SK-N-SH (cell line): ENCODE results near the gene SMIM1. TPM values are rescaled to one million over a fixed set of nuclear protein-coding genes. Genes with fewer than 3 reads are reported as not detected.

Source experiments
- CTCF ChIA-PET: fragments of 300-600, 350-600 bp; formaldehyde crosslinking; extraction: SDS; loops from one replicate; lab custom pipeline; 2021; lab: Yijun Ruan, JAX
- POLR2A ChIA-PET: fragments of 350-600 bp; sonication (Branson Sonifier 250); formaldehyde crosslinking; extraction: SDS; loops from one replicate; lab custom pipeline; 2020; ENCODE audit warnings: antibody characterized with exemption, inconsistent platforms; lab: Yijun Ruan, JAX
- DNase-seq: peaks from one replicate; pipeline ENCODE4 v3.0.0; 2012
- H2AFZ ChIP-seq: fragments of 200-600 bp; sonication (generic); 2 replicates; pipeline ENCODE4 v1.8.1; 2016; ENCODE audit warnings: antibody characterized with exemption, mild to moderate bottlenecking, low read depth
- H3F3A ChIP-seq: fragments of 200-600 bp; sonication (generic); replicated peaks from 2 replicates; pipeline ENCODE3; 2016; ENCODE audit warnings: antibody characterized with exemption, mild to moderate bottlenecking; ENCODE audit not compliant: insufficient read depth
- H3K27ac ChIP-seq, 2 experiments: fragments of 200-500 bp in 1 of 2; fragments of 200-600 bp in 1 of 2; sonication (Bioruptor generic) in 1 of 2; sonication (generic), shearing (Covaris generic) in 1 of 2; 2 replicates each; pipeline versions ENCODE4 v1.5.1 to v1.6.1; 2014 to 2016; ENCODE audit warnings: low read depth in 2 of 2, inconsistent platforms in 1 of 2, low read length in 1 of 2, mild to moderate bottlenecking in 1 of 2, mixed read lengths in 1 of 2
- H3K27me3 ChIP-seq: fragments of 200-600 bp; sonication (generic), shearing (Covaris generic); 2 replicates; pipeline ENCODE4 v1.6.1; 2016; ENCODE audit warnings: mixed run types; ENCODE audit not compliant: insufficient read depth
- H3K36me3 ChIP-seq, 2 experiments: fragments of 200-500 bp in 1 of 2; fragments of 200-600 bp in 1 of 2; sonication (Bioruptor generic) in 1 of 2; sonication (generic) in 1 of 2; replicated peaks in 1 of 2; 2 replicates each; pipeline versions ENCODE3 to v1.5.1; 2014 to 2016; ENCODE audit warnings: low read length in 1 of 2, mild to moderate bottlenecking in 1 of 2; ENCODE audit not compliant: insufficient read depth in 2 of 2, control insufficient read depth in 1 of 2
- H3K4me1 ChIP-seq, 2 experiments: fragments of 200-500 bp in 1 of 2; fragments of 200-600 bp in 1 of 2; sonication (Bioruptor generic) in 1 of 2; sonication (generic), shearing (Covaris generic) in 1 of 2; 2 replicates each; pipeline versions ENCODE4 v1.5.1 to v1.6.1; 2014 to 2016; ENCODE audit warnings: low read depth in 1 of 2, low read length in 1 of 2, mixed run types in 1 of 2; ENCODE audit not compliant: insufficient read depth in 2 of 2, control insufficient read depth in 1 of 2
- H3K4me2 ChIP-seq: fragments of 200-600 bp; sonication (generic), shearing (Covaris generic); 2 replicates; pipeline ENCODE4 v1.6.1; 2017; ENCODE audit warnings: mixed run types
- H3K4me3 ChIP-seq, 2 experiments: fragments of 200-500 bp in 1 of 2; fragments of 200-600 bp in 1 of 2; sonication (Bioruptor generic) in 1 of 2; sonication (generic), shearing (Covaris generic) in 1 of 2; 2 replicates each; pipeline versions ENCODE4 v1.5.1 to v1.8.1; 2014 to 2016; ENCODE audit warnings: low read depth in 2 of 2, inconsistent platforms in 1 of 2, low read length in 1 of 2, mild to moderate bottlenecking in 1 of 2, mixed read lengths in 1 of 2, moderate library complexity in 1 of 2
- H3K79me2 ChIP-seq: fragments of 200-600 bp; sonication (generic); 2 replicates; pipeline ENCODE4 v1.8.1; 2017; ENCODE audit warnings: mild to moderate bottlenecking; ENCODE audit not compliant: insufficient read depth
- H3K9ac ChIP-seq: fragments of 200-600 bp; sonication (generic); 2 replicates; pipeline ENCODE4 v1.6.1; 2017; ENCODE audit warnings: mixed run types
- H3K9me2 ChIP-seq: fragments of 200-600 bp; sonication (generic); 2 replicates; pipeline ENCODE4 v1.6.1; 2017; ENCODE audit warnings: mixed run types
- H3K9me3 ChIP-seq: fragments of 200-600 bp; sonication (generic); 2 replicates; pipeline ENCODE4 v1.6.1; 2017; ENCODE audit warnings: mixed run types, mild to moderate bottlenecking, moderate library complexity
- H4K20me1 ChIP-seq: fragments of 200-600 bp; sonication (generic); 2 replicates; pipeline ENCODE4 v1.6.1; 2017; ENCODE audit warnings: mild to moderate bottlenecking, mixed run types; ENCODE audit not compliant: insufficient read depth
- ELF1 ChIP-seq: IDR thresholded peaks from 2 replicates; pipeline ENCODE4 v1.4.0; 2012
- FOXM1 ChIP-seq: IDR thresholded peaks from 2 replicates; pipeline ENCODE4 v1.4.0; 2012; ENCODE audit warnings: low read depth, mild to moderate bottlenecking
- GATA2 ChIP-seq: sonication (generic); formaldehyde crosslinking; IDR thresholded peaks from 2 replicates; pipeline ENCODE4 v1.5.0; 2020; ENCODE audit warnings: mild to moderate bottlenecking, missing genetic modification reagents
- NRF1 ChIP-seq: IDR thresholded peaks from 2 replicates; pipeline ENCODE4 v1.6.1; 2012; ENCODE audit warnings: low read depth, mild to moderate bottlenecking, low read length
- RAD21 ChIP-seq: IDR thresholded peaks from 2 replicates; pipeline ENCODE4 v1.6.1; 2012; ENCODE audit warnings: mild to moderate bottlenecking, low read length
- RCOR1 ChIP-seq: fragments of 150-350 bp; IDR thresholded peaks from 2 replicates; pipeline ENCODE4 v1.6.1; 2017; ENCODE audit warnings: antibody characterized with exemption, low read length
- RFX5 ChIP-seq: IDR thresholded peaks from 2 replicates; pipeline ENCODE4 v1.6.1; 2012; ENCODE audit warnings: mild to moderate bottlenecking, improper control_type of control experiment, low read length
- RXRA ChIP-seq: IDR thresholded peaks from 2 replicates; pipeline ENCODE4 v1.4.0; 2012; ENCODE audit warnings: low read depth, mild to moderate bottlenecking, borderline replicate concordance
- SIN3A ChIP-seq: IDR thresholded peaks from 2 replicates; pipeline ENCODE4 v1.6.1; 2012; ENCODE audit warnings: low read depth, mild to moderate bottlenecking, low read length, moderate library complexity, borderline replicate concordance
- TAF1 ChIP-seq: IDR thresholded peaks from 2 replicates; pipeline ENCODE4 v1.6.1; 2012; ENCODE audit warnings: low read depth, mild to moderate bottlenecking, low read length, moderate library complexity, borderline replicate concordance
- USF1 ChIP-seq: IDR thresholded peaks from 2 replicates; pipeline ENCODE4 v1.4.0; 2012; ENCODE audit warnings: low read depth, borderline replicate concordance
- YY1 ChIP-seq: IDR thresholded peaks from 2 replicates; pipeline ENCODE4 v1.4.0; 2012; ENCODE audit warnings: low read depth, mild to moderate bottlenecking
- WGBS: methylation state at CpG from one replicate; pipeline ENCODE4 v1.1.6; 2017; ENCODE audit warnings: low lambda C conversion rate; 5-methylcytosine and 5-hydroxymethylcytosine counted together
- polyA plus RNA-seq, 3 experiments: library from polyadenylated mRNA; depleted of rRNA; stranded (reverse); fragments of >200 nt; gene quantifications; 2 replicates each; pipeline ENCODE4 v1.2.3, GENCODE V29; 2012
- TF ChIP-seq, protein P1 (sequence below): IDR thresholded peaks from 2 replicates; pipeline ENCODE4 v1.4.0; 2012; ENCODE audit warnings: low read depth
- TF ChIP-seq, protein P2 (sequence below): fragments of 200-600 bp; sonication (generic); IDR thresholded peaks from 2 replicates; pipeline ENCODE4 v1.6.1; 2017; ENCODE audit warnings: antibody characterized with exemption, mild to moderate bottlenecking, moderate library complexity
- TF ChIP-seq, protein P3 (sequence below): fragments of 150-350 bp; IDR thresholded peaks from 2 replicates; pipeline ENCODE4 v1.6.1; 2017; ENCODE audit warnings: antibody characterized with exemption, low read length, low read depth, borderline replicate concordance
- TF ChIP-seq, protein P4 (sequence below): IDR thresholded peaks from 2 replicates; pipeline ENCODE4; 2012

SMIM1 gene
- polyA plus RNA-seq, 1 of the 3 experiments (the other 2 are of a cell fraction) = 6.1 TPM

GRCh38 chr1:3730543-3731247, 41.9 kb upstream of the SMIM1 start:
- WGBS = 64% methylated on average over 6 of the region's 25 CpGs
- H2AFZ ChIP-seq = no peak overlapping the region
- CTCF ChIA-PET = interaction anchor here (6.7 kb wide), 1 partner anchor 34 kb away, joined by 55 read pairs; no protein-coding TSS in a partner anchor

More at GRCh38 chr1:3730543-3731247, 41.9 kb upstream of the SMIM1 start:
- Histone ChIP-seq H3K4me1 (peaks cover 0 to 20% of the 10 kb centered on the region in 2 experiments; a peak in 1 of 4 replicates), H3K9me2 (no peaks in the 10 kb centered on the region), H3F3A (no peaks in the 10 kb centered on the region), H3K4me2 (no peak overlapping the region), H3K36me3 (peaks cover 0 to 5% of the 10 kb centered on the region in 2 experiments), H3K27me3 (no peaks in the 10 kb centered on the region), H3K79me2 (no peaks in the 10 kb centered on the region), H3K9me3 (no peaks in the 10 kb centered on the region), H4K20me1 (no peaks in the 10 kb centered on the region), H3K9ac (no peak overlapping the region), H3K4me3 (no peak overlapping the region), H3K27ac (no peak overlapping the region)
- POLR2A ChIA-PET = no interaction called here
- DNase-seq = no peak
- TF ChIP-seq USF1 (no peak), RFX5 (no peak), FOXM1 (no peak), RXRA (no peak), RAD21 (no peak), YY1 (no peak), RCOR1 (no peak), NRF1 (no peak), ELF1 (no peak), GATA2 (CRISPR knock-in tag) (no peak), SIN3A (no peak), TAF1 (no peak)
- TF ChIP-seq, protein P1, sequence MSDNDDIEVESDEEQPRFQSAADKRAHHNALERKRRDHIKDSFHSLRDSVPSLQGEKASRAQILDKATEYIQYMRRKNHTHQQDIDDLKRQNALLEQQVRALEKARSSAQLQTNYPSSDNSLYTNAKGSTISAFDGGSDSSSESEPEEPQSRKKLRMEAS = no peak
- TF ChIP-seq, protein P2, sequence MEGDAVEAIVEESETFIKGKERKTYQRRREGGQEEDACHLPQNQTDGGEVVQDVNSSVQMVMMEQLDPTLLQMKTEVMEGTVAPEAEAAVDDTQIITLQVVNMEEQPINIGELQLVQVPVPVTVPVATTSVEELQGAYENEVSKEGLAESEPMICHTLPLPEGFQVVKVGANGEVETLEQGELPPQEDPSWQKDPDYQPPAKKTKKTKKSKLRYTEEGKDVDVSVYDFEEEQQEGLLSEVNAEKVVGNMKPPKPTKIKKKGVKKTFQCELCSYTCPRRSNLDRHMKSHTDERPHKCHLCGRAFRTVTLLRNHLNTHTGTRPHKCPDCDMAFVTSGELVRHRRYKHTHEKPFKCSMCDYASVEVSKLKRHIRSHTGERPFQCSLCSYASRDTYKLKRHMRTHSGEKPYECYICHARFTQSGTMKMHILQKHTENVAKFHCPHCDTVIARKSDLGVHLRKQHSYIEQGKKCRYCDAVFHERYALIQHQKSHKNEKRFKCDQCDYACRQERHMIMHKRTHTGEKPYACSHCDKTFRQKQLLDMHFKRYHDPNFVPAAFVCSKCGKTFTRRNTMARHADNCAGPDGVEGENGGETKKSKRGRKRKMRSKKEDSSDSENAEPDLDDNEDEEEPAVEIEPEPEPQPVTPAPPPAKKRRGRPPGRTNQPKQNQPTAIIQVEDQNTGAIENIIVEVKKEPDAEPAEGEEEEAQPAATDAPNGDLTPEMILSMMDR = no peak
- TF ChIP-seq, protein P3, sequence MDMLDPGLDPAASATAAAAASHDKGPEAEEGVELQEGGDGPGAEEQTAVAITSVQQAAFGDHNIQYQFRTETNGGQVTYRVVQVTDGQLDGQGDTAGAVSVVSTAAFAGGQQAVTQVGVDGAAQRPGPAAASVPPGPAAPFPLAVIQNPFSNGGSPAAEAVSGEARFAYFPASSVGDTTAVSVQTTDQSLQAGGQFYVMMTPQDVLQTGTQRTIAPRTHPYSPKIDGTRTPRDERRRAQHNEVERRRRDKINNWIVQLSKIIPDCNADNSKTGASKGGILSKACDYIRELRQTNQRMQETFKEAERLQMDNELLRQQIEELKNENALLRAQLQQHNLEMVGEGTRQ = no peak
- TF ChIP-seq, protein P4, sequence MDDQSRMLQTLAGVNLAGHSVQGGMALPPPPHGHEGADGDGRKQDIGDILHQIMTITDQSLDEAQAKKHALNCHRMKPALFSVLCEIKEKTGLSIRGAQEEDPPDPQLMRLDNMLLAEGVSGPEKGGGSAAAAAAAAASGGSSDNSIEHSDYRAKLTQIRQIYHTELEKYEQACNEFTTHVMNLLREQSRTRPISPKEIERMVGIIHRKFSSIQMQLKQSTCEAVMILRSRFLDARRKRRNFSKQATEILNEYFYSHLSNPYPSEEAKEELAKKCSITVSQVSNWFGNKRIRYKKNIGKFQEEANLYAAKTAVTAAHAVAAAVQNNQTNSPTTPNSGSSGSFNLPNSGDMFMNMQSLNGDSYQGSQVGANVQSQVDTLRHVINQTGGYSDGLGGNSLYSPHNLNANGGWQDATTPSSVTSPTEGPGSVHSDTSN = no peak
